ENCODE data around the gene ZSCAN22.

The ZSCAN22 gene

DNA sequence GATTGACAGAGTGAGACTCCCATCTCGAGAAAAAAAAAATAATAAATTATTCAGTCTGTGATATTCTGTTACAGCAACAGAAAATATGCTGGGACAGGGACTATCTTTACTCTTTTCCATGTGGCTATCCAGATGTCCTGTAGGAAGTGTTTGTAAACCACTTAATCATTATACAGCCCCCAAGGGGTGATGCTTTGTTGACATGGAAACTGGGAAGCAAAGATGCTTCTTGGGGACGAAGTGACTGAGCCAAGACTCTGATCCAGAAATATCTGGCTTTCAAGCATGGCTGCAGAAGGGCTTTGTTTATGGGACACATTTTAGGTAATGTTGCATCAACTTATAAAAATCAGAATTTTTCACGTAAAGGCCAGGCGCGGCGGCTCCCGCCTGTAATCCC, 42.6 kb upstream of the ZSCAN22 start:
- TF ChIP-seq, protein P1, sequence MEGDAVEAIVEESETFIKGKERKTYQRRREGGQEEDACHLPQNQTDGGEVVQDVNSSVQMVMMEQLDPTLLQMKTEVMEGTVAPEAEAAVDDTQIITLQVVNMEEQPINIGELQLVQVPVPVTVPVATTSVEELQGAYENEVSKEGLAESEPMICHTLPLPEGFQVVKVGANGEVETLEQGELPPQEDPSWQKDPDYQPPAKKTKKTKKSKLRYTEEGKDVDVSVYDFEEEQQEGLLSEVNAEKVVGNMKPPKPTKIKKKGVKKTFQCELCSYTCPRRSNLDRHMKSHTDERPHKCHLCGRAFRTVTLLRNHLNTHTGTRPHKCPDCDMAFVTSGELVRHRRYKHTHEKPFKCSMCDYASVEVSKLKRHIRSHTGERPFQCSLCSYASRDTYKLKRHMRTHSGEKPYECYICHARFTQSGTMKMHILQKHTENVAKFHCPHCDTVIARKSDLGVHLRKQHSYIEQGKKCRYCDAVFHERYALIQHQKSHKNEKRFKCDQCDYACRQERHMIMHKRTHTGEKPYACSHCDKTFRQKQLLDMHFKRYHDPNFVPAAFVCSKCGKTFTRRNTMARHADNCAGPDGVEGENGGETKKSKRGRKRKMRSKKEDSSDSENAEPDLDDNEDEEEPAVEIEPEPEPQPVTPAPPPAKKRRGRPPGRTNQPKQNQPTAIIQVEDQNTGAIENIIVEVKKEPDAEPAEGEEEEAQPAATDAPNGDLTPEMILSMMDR (IDR thresholded peaks at IDR 0.05; ENCODE audit: low read length, missing control alignments): no peak
- H3K4me3 ChIP-seq (replicated peaks; ENCODE audit: low read depth, low read length): no peak overlapping the region
- no peak for DNase-seq (ENCODE audit: low read depth)

DNA sequence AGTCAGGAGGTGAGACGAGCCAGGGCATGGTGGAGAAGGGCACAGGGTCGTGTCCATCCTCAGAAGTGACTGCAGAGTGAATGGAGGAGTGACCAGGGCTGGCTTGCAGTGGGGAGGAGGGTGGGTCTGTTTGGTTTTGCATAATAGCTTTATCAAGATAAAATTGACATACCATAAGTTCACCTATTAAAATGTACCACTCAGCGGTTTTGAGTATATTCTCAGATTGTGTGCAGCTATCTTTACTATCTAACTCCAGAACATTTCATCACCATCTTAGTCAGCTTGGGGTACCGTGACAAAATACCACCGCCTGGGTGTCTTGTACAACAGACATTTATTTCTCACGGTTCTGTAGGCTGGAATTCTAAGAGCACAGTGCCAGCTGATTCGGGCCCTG, 34.9 kb upstream of the ZSCAN22 start:
- DNase-seq (ENCODE audit: low read depth): no peak
- TF ChIP-seq, protein P1 (IDR thresholded peaks at IDR 0.05; ENCODE audit: low read length, missing control alignments): no peak

DNA sequence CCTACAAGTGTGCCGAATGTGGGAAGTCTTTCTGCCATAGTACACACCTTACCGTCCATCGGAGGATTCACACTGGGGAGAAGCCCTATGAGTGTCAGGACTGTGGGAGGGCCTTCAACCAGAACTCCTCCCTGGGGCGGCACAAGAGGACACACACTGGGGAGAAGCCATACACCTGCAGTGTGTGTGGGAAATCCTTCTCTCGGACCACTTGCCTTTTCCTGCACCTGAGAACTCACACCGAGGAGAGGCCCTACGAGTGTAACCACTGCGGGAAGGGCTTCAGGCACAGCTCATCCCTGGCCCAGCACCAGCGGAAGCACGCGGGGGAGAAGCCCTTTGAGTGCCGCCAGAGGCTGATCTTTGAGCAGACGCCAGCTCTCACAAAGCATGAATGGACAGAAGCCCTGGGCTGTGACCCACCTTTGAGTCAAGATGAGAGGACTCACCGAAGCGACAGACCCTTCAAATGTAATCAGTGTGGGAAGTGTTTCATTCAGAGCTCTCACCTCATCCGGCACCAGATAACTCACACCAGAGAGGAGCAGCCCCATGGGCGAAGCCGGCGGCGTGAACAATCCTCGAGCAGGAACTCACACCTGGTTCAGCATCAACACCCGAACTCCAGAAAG, 31.9 kb upstream of the ZSCAN22 start:
- H3K4me3 ChIP-seq (replicated peaks; ENCODE audit: low read depth, low read length): no peak overlapping the region
- TF ChIP-seq, protein P1 (IDR thresholded peaks at IDR 0.05; ENCODE audit: low read length, missing control alignments): no peak
- no peak for DNase-seq (ENCODE audit: low read depth)

More for the DNA sequence above, 34.9 kb upstream of the ZSCAN22 start:
- H3K4me3 ChIP-seq (replicated peaks; ENCODE audit: low read depth, low read length): no peak overlapping the region

DNA sequence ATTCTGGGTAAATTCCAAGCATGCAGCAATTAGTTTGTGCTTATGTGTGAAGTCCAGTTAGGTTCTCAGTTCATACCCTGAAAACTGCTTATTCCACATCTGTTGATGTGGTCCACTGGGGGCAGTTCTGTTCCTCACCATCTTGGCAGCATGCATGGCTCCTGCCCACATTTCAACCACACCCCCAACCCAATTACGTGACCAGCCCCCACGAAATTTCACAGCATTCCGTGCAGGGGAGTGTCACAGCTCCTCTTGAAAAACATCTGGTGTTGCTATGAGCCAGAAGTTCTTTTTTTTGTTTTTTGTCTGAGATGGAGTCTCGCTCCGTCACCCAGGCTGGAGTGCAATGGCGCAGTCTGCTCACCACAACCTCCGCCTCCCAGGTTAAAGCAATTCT, 30.7 kb upstream of the ZSCAN22 start:
- no peak overlapping the region for H3K4me3 ChIP-seq (replicated peaks; ENCODE audit: low read depth, low read length)
- TF ChIP-seq, protein P1 (IDR thresholded peaks at IDR 0.05; ENCODE audit: low read length, missing control alignments): no peak
- DNase-seq (ENCODE audit: low read depth): no peak

DNA sequence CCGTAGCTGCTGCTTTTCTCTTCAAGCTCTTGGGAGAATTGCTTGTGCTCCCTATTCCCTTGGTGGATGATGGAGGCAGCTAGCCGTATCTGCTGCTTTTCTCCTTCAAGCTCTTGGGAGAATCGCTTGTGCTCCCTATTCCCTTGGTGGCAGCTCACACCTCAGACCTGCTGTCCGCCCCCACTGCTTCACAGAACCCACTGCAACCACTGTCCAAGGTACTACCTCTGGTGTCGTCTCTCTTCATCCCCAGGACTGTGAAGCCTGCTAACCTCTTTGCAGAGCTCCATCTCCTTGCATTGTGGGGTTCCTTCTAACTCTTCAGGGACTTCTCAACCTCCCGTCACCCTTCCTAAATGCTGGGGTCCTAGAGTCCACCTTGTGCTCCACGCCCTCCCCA, 26.2 kb upstream of the ZSCAN22 start:
- TF ChIP-seq, protein P1 (IDR thresholded peaks at IDR 0.05; ENCODE audit: low read length, missing control alignments): no peak
- no peak for DNase-seq (ENCODE audit: low read depth)
- H3K4me3 ChIP-seq (replicated peaks; ENCODE audit: low read depth, low read length): no peak overlapping the region

DNA sequence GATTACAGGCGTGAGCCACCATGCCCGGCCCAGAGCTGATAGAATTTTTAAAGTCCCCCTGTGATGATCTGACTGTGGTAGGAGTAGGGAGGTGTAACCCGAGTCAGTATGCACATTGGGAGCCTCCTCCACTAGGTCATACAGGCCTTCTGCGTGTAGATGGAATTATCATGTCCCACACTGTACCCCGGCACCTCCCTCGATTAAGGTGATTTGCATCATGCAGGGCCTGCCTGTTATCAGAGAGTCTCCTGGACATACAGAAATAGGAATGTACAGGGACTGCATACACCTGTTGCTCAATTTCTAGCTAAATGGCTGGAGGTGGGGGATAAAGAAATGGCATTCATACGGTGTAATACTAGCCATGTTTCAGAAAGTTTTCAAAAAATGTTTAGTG, 22.5 kb upstream of the ZSCAN22 start:
- H3K4me3 ChIP-seq (replicated peaks; ENCODE audit: low read depth, low read length): peak overlapping the region; percentile 90
- no peak for DNase-seq (ENCODE audit: low read depth)
- TF ChIP-seq, protein P1 (IDR thresholded peaks at IDR 0.05; ENCODE audit: low read length, missing control alignments): no peak

DNA sequence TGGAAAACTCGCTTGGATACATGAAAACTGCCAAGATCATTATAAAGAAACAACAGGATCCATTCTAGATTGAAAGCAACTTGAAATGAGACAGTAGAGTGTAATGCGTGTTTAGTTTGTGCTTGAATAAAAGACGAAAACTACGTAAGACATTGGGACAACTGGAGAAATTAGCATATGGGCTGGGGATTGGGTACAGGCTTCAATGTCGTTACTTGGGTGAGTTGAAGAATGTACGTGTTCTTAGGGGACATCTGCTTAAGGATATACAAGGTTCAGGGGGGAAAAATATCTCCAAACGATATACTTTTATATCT, 22.1 kb upstream of the ZSCAN22 start:
- H3K4me3 ChIP-seq (replicated peaks; ENCODE audit: low read depth, low read length): peak overlapping the region; percentile 90
- DNase-seq (ENCODE audit: low read depth): no peak
- TF ChIP-seq, protein P1 (IDR thresholded peaks at IDR 0.05; ENCODE audit: low read length, missing control alignments): no peak
